NCI-H460 (cell line): ENCODE data around the gene CCL23. TPM values are rescaled to one million over a fixed set of nuclear protein-coding genes. Genes with fewer than 3 reads are reported as not detected.
"Not testable (repeated sequence)": the region's sequence is repeated elsewhere in the genome, so short reads cannot be mapped to it uniquely, and the experiment has no call there.

Experiments used
- DNase-seq: peaks from one replicate; pipeline ENCODE4 v3.0.0-alpha.2; 2016; ENCODE audit warnings: low read depth; ENCODE audit errors: extremely low read depth
- total RNA-seq: library from RNA; depleted of rRNA; stranded (reverse); fragments of >200 nt; shearing (Covaris generic); gene quantifications from 2 replicates; pipeline ENCODE4 v1.2.3, GENCODE V29; 2014

CCL23 gene
- total RNA-seq, 1 experiment from 2014 or later = not detected

DNA sequence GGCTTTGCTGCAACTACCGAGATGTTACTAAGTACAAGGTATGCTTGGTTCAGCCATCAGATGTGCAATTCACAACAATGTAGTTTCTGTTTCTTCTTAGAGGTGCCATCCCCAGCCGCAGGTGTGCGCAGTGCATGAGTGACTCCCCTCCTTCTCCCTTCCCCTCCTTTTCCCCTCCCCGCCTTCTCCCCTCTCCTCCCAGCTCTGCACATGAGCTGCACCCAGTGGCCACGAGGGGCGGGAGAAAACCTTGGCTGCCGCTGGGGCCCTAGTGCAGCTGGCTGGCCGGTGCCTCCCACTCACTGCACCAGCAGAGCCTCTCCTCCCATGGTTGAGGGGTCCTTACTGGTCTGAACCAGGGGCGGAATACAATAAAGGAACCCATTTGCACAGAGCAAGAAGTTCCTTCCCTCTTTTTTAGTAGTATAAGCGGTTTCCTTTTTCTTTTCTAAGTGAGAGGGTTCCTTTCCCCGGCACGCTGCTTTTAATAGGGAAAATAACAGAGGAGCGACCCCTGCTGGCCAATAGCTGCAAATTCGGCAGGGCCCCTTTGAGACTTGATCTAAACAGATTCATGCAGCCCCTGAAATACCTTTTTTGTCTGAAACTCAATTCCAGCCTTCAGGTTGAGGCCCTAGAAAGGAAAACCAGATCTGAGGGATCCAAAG lies 8.6 kb downstream of the CCL23 start:
- DNase-seq = no peak

DNA sequence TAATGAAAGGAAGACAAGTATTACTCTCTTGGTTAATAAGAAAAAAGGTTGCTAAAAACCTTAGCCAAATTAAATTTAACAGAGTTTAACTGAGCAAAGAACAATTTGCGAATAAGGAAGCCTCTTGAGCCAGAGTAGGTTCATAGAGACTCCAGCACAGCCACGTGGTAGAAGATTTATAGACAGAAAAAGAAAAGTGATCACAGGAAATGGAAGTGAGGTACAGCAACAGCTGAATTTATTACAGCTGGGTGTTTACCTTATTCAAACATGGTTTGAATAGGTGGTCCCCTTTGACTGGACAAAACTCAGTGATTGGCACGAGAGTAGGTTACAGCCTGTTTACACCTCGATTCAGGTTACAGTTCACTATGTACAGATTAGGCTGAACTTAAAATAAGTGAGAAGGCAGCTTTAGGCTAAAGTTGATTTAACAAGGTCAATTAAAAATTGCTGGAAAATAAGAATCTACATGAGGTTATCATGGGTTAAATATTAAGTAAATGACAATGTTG lies 13.1 kb downstream of the CCL23 start:
- no peak for DNase-seq

DNA sequence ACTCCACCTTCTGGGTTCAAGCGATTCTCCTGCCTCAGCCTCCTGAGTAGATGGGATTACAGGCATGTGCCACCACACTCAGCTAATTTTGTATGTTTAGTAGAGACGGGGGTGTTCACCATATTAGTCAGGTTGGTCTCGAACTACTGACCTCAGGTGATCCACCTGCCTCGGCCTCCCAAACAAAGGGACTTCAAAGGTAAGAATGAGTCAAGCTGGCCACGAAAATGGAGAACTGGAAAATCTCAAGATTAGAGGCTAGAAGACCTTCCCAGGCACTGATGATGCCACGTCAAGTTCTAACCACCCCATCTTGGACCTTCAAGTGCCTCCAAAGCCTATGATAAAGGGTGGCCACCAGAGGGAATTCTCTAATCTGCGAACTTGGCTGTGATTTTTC lies 15.1 kb downstream of the CCL23 start:
- no peak for DNase-seq

DNA sequence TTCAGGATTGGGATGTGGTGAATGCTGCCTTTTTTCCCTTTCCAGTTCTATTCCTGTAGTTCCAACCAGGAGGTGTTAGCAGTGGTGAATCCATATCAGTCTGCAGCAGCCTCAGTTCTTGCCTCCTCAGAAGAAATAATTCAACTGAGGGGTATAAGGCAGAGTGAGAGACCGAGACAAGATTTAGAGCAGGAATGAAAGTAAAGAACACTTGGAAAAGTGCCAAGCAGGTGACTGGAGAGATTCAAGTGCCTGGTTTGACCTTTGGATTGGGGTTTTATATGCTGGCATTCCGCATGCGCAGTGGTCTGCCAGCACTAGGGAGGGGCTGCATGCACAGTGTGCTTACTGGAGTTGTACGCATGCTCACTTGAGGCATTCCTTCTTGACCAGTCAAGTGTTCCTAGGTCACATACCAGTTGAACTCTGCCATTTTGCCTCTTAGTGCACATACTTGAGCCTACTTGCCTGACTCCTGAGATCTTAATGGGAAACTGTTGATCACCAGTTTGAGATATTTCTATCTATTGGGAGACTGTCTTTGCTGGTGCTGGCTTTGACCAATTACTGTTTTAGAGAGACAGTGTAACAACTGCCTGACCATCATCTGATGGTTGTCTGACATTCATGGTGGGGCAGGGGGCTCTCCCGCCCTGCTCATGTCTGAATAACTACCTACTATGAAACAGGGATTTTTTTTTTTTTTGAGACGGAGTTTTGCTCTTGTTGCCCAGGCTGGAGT lies 15.7 kb downstream of the CCL23 start:
- no peak for DNase-seq

DNA sequence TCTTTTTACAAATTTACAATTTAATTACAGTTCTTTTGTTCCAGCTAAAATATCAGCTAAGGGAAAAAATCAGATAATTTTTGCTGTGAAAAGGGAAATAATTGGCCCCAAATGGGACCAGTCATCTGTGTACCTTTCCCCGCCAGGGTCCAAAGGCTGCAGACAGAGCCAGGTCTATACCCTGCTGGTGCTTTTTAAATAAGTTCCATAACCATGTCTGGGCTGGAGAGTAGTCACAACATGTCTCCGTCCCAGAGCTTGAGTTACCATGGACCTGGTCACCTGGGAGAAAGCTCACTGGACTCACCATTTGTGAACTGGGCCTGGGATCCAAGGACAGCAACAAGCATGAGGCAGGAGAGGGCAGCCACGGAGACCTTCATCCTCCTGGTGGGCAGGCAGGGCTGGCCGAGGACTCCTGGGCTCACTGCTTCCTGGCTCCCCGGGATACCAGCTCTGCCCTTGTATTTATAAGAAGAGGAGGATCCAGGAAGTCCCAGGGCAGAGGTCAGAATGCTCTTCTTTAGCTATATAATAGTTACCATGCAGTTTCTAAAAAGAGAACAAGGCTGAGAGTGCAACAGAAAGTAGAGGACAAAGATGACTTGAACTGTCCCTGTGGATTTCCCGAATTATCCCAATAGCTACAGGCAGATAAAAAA lies 16.5 kb downstream of the CCL23 start, which contains the start of gene CCL15:
Gene CCL15 (minus strand): TSS at position 444 of the 662 bp plus-strand sequence. CDS start 61 bp downstream, at position 383.
- no peak for DNase-seq

DNA sequence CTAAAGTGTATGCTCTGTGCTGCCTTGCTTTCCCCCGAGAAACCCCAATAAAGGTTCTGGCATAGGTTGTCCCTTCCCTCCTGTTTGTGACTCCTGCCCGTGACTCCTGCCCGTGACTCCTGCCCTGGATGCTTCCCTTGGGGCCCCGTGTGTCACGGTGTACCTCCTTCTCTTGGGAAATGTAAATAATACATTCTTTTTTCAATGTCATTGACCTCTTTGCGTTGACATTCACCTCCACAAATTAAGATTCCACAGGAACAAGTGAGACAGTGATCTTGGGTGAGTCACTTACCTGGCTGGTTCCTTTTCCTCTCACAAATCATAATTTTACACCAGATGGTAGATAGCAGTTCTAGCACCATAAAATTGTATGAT lies 17.1 kb downstream of the CCL23 start:
- DNase-seq = no peak

DNA sequence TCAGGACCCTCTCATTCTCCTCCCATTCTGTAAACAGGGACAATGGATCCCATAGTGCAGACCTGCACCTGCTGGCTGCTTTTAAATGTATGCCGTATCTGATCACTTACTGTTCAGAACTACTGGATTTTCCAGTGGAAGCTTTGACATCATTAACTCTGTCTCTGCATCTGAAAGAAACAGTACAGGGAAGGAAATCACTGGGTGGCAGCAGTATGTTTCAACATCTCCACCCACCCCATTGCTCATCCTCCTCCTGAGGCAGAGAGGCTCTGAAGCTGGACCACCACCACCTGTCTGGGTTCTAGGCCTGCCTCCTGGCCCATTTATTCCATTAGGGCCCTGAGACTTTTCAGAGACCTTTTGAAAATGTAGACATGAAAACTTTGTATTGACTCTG lies 19.0 kb downstream of the CCL23 start:
- no peak for DNase-seq

DNA sequence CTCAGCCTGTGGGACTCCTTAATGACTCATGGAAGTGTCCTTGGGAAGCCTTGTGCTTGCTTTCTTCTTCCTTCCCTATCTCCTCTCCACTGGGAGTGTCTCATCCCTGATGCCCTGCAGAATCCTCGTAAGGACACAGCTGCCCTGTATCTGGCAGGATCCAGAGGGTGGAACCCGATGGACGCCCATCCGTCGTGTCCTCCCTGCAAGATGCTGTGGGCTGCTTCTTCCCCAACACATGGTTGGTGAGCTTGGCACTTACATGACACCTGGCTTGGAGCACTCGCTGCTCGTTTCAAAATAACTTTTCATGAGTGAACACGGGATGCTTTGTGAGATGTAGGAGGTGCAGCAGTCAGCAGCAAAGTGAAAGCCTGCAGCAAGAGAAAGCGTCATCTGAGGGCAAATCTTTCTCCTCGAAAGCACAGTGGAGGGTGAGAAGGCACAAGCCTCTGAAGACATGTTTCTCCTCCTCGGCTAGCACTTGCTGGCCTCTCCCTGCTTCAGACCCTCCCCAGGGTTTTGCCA lies 19.7 kb downstream of the CCL23 start:
- DNase-seq = no peak

DNA sequence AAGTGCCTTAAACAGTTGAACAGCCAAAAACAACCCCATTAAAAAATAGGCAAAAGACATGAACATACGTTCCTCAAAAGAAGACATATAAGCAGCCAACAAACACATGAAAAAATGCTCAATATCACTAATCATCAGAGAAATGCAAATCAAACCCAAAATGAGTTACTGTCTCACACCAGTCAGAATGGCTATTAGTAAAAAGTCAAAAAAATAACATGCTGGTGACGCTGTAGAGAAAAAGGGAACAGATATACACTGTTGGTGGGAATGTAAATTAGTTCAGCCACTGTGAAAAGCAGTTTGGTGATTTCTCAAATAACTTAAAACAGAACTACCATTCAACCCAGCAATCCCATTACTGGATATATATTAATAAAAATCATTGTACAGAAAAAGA lies 22.4 kb downstream of the CCL23 start:
- not testable (repeated sequence) for DNase-seq

DNA sequence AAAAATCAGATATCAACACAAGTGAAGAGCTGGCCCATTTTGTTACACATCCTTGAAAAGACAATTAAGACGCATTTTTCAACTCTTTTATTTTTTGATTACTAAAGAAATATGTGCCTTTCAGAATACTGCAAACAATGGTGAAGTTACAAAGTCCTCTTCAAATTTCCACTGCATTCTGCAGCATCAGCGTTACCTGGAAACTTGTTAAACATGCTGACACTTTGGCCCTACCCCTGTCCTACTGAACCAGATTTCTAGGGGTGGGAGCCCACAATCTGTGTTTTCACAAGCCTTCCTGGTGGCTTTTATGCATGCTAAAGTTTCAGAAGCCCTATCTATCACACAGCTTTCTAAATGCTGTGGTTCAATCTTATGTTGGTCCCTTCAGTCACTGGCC lies 26.7 kb downstream of the CCL23 start:
- DNase-seq = no peak

DNA sequence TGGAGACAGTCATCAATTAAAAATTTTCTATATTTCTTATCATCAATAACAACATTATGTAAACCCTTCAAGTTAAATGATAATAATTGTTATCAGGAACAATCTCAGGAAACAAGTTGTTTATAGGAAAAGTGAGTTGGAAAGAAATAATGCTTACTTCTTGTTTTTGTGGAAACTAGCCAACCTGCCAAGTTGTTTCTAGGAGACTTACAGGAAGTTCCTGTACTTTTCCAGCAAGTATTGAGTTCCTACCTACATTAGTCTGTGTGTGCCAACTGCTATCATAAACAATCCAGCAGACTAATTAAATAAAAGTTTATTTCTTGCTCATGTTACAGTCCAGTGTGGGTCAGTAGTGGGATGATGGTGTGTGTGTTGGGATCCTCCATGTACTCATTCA lies 29.6 kb downstream of the CCL23 start:
- DNase-seq = no peak

DNA sequence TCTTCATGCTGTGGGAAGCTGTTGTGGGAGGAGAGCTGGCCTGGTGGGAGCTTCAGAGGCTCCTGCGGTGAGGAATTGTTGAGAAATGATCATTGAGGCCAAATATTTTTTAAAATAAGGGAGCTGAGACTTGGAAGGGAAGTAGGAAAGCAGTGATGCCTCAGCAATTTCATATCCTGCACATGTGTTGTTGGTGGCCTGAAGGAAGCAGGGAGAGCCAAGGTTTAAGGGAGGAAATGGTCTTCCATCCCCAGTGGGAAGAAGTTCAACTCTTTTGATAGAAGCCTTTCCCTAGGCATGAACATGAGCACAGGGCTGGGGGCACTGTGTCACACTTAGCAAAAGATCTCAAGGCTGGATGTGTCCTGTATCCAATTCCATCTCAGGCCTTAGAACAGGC lies 31.1 kb downstream of the CCL23 start, which contains the start of gene CCL14:
Gene CCL14 (minus strand): TSS at position 87 of the 400 bp plus-strand sequence. CDS start 80 bp downstream, at position 7.
- no peak for DNase-seq

DNA sequence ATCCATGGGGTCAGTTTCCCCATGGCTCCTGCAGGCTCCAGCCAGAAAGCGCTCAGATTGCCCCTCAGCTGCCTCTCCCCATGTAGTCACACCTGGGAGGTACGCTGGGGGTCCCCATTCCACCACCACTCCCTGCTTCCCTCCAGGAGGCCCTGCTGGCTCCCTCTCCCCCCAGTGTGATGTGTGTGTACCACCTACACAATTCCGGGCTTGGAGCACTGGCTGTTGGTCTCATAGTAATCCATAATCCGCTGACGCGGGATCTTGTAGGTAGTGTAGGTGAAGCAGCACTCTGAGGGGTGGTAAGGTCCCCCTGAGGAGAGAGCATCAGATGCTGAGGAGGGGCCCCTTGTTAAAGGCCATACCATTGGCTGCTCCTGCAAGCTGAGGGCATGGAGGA lies 33.6 kb downstream of the CCL23 start:
- no peak for DNase-seq

DNA sequence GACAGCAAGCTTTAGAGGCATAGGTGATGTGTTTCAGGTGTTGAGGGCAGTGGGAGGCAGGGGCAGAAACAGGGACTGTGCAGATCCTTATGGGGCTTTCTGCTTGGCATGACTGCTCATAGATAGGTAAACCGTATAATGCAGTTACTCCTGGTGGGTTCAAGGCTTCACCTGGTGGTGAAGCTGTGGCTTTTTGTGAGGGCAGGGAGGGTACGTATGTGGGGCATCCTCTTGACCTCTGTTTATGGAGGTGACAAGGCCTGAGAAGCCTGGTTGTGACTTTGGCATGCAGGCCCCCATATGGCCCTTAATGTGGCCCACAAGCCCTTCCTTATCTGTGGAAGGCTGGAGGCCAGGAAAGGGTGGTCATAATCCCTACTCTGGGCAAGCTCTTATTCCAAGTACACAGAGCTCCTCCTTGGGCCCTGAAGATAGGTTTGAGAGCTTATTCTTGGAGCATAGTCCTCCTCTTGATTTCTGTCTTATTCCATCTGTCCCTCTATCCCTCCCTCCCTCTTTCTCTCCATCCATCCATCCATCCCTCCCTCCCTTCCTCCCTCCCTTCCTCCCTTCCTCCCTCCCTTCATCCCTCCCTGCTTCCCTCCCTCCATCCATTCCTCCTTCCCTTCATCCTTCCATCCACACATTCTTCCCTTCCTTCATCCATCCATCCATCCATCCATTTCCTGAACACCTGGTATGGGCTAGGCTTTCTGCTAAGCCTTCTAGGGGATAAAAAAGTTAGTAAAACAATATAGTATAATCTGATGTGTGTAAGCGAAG lies 35.2 kb downstream of the CCL23 start:
- DNase-seq = no peak

DNA sequence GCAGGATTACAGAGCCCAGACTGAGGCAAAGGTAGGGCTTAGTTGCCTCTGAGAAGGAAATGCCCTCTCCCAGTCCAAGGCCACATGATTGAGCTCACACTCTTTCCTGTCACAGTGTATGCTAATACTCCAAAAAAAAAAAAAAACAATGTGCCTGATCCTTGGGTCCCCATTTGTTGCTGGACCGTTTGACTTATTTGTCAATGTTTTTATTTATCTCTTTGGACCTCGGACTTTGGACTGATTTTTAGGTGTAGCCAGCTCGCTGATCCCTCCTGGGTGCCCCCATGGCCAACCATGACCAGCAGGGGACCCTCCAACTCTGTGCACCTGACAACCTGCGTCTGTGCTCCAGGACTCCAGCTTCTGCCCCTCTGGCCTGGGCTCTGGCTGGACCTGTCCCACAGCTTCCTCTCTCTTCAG lies 35.9 kb downstream of the CCL23 start:
- DNase-seq = no peak

DNA sequence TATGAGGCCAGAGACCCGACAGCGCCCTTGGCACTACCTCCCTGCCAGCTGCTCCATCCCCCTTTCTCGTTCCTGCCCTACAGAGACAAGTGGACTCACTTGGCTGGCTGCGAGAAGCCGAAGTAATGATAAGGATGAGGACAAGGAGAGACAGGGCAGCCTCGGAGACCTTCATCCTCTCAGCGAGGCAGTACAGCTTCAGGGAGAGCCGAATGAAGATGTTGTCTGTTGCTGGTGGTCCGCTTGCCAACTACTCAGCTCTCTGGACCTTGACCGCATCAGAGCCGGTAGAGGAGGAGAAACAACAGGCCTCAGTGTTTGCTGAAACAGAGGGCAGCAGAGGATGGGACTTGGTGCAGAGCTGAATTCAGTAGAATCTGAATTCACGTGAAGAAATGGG lies 36.5 kb downstream of the CCL23 start, which contains the start of gene CCL16:
Gene CCL16 (minus strand): TSS at position 252 of the 400 bp plus-strand sequence. CDS start 77 bp downstream, at position 175.
- DNase-seq = no peak

DNA sequence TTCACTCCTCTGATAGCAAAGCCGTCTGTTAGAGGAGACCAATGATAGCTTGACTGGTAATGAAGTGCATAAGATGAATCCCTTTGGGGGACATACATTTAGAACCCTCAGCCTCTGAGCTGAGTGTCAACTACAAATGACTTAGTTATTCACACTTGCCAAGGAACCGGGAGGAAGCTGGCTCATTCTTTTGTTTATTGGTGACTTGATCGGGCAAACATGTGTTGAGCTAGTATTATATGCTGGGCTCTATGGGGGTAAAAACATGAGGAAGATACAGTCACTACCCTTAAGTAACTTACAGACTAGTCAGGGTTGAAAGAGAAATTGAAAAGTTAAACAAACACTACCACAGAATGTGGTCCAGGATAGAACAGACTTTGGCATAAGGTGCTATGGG lies 39.4 kb downstream of the CCL23 start:
- no peak for DNase-seq

DNA sequence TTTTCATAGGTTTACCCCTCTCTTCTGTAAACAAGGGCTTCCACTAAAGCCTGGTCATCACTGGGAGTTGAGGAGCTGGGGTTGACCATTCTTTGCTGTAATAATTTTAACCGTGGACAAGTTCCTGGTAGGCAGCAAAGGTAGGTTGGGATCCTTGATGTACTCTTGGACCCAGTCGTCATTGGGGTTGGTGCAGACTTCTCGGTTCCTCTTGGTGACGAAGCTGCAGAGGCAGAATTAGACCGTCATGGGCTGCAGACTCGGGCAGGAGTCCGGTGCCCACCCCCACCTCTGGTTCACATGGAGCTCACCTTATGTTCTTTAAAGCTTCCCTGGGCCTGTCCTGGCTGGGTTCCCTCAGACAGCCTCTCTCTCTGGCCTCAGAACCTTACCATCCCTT lies 40.3 kb downstream of the CCL23 start:
- DNase-seq = no peak

DNA sequence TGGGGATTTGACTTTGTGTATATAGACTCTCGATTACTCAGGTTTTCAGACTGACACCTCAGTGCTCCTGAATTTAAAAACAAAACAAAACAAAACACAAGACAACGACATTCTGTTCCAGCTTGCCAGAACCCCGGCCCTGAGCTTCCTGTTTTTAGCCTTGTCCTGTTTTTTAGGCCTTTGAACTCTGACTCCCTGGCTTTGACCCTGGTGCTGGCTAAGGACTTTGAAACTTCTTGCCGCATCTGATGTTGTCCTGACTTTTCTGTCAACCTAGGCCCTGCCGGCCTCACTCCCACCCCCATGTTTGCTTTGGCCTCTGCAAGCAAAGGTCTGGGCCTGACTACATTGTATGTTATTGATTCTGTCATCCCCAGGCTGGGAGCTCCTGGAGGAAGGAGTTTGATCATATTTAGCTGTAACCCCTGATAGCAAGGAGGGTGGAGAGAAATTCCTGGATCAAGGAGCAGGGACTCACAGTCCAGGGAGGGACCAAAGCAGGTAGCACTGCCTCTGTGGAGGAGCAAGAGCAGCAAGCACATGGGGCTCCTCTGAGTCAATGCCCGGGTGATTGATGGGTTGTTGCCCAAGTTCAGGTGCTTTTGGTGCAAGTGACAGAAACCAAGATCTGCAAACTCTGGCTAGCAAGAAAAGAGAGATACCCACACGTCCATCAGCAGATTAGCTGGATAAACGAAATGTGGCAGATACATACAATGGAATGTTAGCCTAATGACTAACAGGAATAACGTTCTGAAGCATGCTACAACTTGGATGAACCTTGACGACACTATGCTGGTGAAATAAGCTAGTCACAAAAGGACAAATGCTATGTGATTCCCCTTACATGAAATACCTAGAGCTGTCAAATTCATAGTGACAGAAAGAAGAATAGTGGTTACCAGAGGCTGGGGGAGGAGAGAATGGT lies 44.2 kb downstream of the CCL23 start:
- DNase-seq = no peak
